GM18520 (cell line): ENCODE data around the gene ADAMTSL3.
A peak's percentile ranks its signal among the peaks of the same experiment; 100 is the strongest.

Experiments used
- ATAC-seq: cut with Tn5 transposase; IDR thresholded peaks from one replicate; pipeline ENCODE4 v1.9.1; 2021; ENCODE audit not compliant: unreplicated experiment

The ADAMTSL3 gene

GRCh38 chr15:83918011-83918410, 264.1 kb downstream of the ADAMTSL3 start:
- ATAC-seq: no peak

GRCh38 chr15:83919319-83919830, 265.5 kb downstream of the ADAMTSL3 start:
- peak; percentile 79 for ATAC-seq

GRCh38 chr15:83919978-83920510, 266.1 kb downstream of the ADAMTSL3 start:
- peak; percentile 2 for ATAC-seq

GRCh38 chr15:83922649-83923294, 268.8 kb downstream of the ADAMTSL3 start:
- no peak for ATAC-seq

- ATAC-seq: no peak
Measured at GRCh38 chr15:83926116-83926515, 272.2 kb downstream of the ADAMTSL3 start.

- no peak for ATAC-seq
Measured at GRCh38 chr15:83927704-83928391, 273.9 kb downstream of the ADAMTSL3 start.

- ATAC-seq: peak; percentile 81
Measured at GRCh38 chr15:83928392-83928734, 274.4 kb downstream of the ADAMTSL3 start.

- no peak for ATAC-seq
Measured at GRCh38 chr15:83928878-83929418, 275.0 kb downstream of the ADAMTSL3 start.

- ATAC-seq: no peak
Measured at GRCh38 chr15:83929619-83930018, 275.7 kb downstream of the ADAMTSL3 start.

GRCh38 chr15:83930392-83931212, 276.7 kb downstream of the ADAMTSL3 start:
- ATAC-seq: no peak

- ATAC-seq: no peak
Measured at GRCh38 chr15:83935774-83936173, 281.9 kb downstream of the ADAMTSL3 start.

- no peak for ATAC-seq
Measured at GRCh38 chr15:83940136-83940535, 286.2 kb downstream of the ADAMTSL3 start.

GRCh38 chr15:83943043-83943442, 289.1 kb downstream of the ADAMTSL3 start:
- ATAC-seq: no peak

GRCh38 chr15:83943849-83944404, 290.0 kb downstream of the ADAMTSL3 start:
- ATAC-seq: no peak

- ATAC-seq: no peak
Measured at GRCh38 chr15:83947156-83947555, 293.2 kb downstream of the ADAMTSL3 start.

GRCh38 chr15:83954506-83954905, 300.6 kb downstream of the ADAMTSL3 start:
- no peak for ATAC-seq

- ATAC-seq: peak; percentile 79
Measured at GRCh38 chr15:83955806-83956265, 301.9 kb downstream of the ADAMTSL3 start.

GRCh38 chr15:83956887-83957286, 303.0 kb downstream of the ADAMTSL3 start:
- no peak for ATAC-seq

GRCh38 chr15:83959477-83959876, 305.6 kb downstream of the ADAMTSL3 start:
- no peak for ATAC-seq

GRCh38 chr15:83960192-83960829, 306.4 kb downstream of the ADAMTSL3 start:
- ATAC-seq: no peak
